ENCODE data around the gene TAMM41. TPM values are rescaled to one million over a fixed set of nuclear protein-coding genes. Genes with fewer than 3 reads are reported as not detected.
A peak's percentile ranks its signal among the peaks of the same experiment; 100 is the strongest.
"Not testable (repeated sequence)": the region's sequence is repeated elsewhere in the genome, so short reads cannot be mapped to it uniquely, and the experiment has no call there.

The TAMM41 gene
- 10 to 100 TPM; 10.8 to 12.3 TPM for polyA plus RNA-seq

GRCh38 chr3:11846281-11847266 lies at the start of gene TAMM41:
TAMM41 (minus strand) TSS chr3:11846885; CDS start chr3:11846636, 249 bp downstream.
- peak within 1 kb of the TSS; percentile 91 for H3K27ac ChIP-seq (ENCODE audit: low read depth in 2 of 2, low read length in 1 of 2)
- H3K9me3 ChIP-seq (ENCODE audit: control insufficient read depth in 2 of 2, insufficient read depth in 1 of 2, low read depth in 1 of 2, low read length in 1 of 2): peaks cover 0 to 2% of the 10 kb centered on the region in 2 donors
- H3K27me3 ChIP-seq (ENCODE audit: control insufficient read depth in 1 of 2, insufficient read depth in 2 of 2, low read length in 2 of 2): no peaks in the 10 kb centered on the region
- WGBS, 2 donors: 1% methylated on average over 65 to 71 of the region's 71 CpGs
- peak within 1 kb of the TSS; percentile 98 to 99 for H3K4me3 ChIP-seq (ENCODE audit: low read depth in 1 of 2, low read length in 2 of 2)
- H3K4me1 ChIP-seq (ENCODE audit: control insufficient read depth in 2 of 2, insufficient read depth in 2 of 2, low read length in 1 of 2): peaks cover 0 to 2% of the 10 kb centered on the region in 2 donors
- H3K36me3 ChIP-seq (ENCODE audit: control insufficient read depth in 2 of 2, insufficient read depth in 2 of 2, low read length in 1 of 2): peaks cover 0 to 8% of the 10 kb centered on the region in 2 donors

- Histone ChIP-seq H3K4me1 (ENCODE audit: control insufficient read depth in 2 of 2, insufficient read depth in 2 of 2, low read length in 1 of 2) (no peaks in the 10 kb centered on the region), H3K9me3 (ENCODE audit: control insufficient read depth in 2 of 2, insufficient read depth in 1 of 2, low read depth in 1 of 2, low read length in 1 of 2) (no peaks in the 10 kb centered on the region), H3K36me3 (ENCODE audit: control insufficient read depth in 2 of 2, insufficient read depth in 2 of 2, low read length in 1 of 2) (no peaks in the 10 kb centered on the region), H3K27me3 (ENCODE audit: control insufficient read depth in 1 of 2, insufficient read depth in 2 of 2, low read length in 2 of 2) (no peaks in the 10 kb centered on the region), H3K4me3 (ENCODE audit: low read depth in 1 of 2, low read length in 2 of 2) (no peak overlapping the region), H3K27ac (ENCODE audit: low read depth in 2 of 2, low read length in 1 of 2) (no peak overlapping the region)
- 72 to 75% methylated on average over 5 of the region's 5 CpGs for WGBS, 2 donors
Observed at GRCh38 chr3:11878837-11879236, 32.2 kb upstream of the TAMM41 start.

GRCh38 chr3:11874707-11875106 lies 28.0 kb upstream of the TAMM41 start:
- H3K27ac ChIP-seq (ENCODE audit: low read depth in 2 of 2, low read length in 1 of 2); H3K4me1 ChIP-seq (ENCODE audit: control insufficient read depth in 2 of 2, insufficient read depth in 2 of 2, low read length in 1 of 2); H3K4me3 ChIP-seq (ENCODE audit: low read depth in 1 of 2, low read length in 2 of 2); H3K36me3 ChIP-seq (ENCODE audit: control insufficient read depth in 2 of 2, insufficient read depth in 2 of 2, low read length in 1 of 2); H3K9me3 ChIP-seq (ENCODE audit: control insufficient read depth in 2 of 2, insufficient read depth in 1 of 2, low read depth in 1 of 2, low read length in 1 of 2); H3K27me3 ChIP-seq (ENCODE audit: control insufficient read depth in 1 of 2, insufficient read depth in 2 of 2, low read length in 2 of 2): not testable (repeated sequence)
- 85 to 97% methylated on average over 1 of the region's 1 CpG for WGBS, 2 donors

- H3K9me3 ChIP-seq (ENCODE audit: control insufficient read depth in 2 of 2, insufficient read depth in 1 of 2, low read depth in 1 of 2, low read length in 1 of 2); H3K27me3 ChIP-seq (ENCODE audit: control insufficient read depth in 1 of 2, insufficient read depth in 2 of 2, low read length in 2 of 2); H3K27ac ChIP-seq (ENCODE audit: low read depth in 2 of 2, low read length in 1 of 2); H3K36me3 ChIP-seq (ENCODE audit: control insufficient read depth in 2 of 2, insufficient read depth in 2 of 2, low read length in 1 of 2); H3K4me3 ChIP-seq (ENCODE audit: low read depth in 1 of 2, low read length in 2 of 2); H3K4me1 ChIP-seq (ENCODE audit: control insufficient read depth in 2 of 2, insufficient read depth in 2 of 2, low read length in 1 of 2): not testable (repeated sequence)
- WGBS, 2 donors: 59 to 74% methylated on average over 1 of the region's 1 CpG
Observed at GRCh38 chr3:11863739-11864138, 17.1 kb upstream of the TAMM41 start.

GRCh38 chr3:11862584-11862983 lies 15.9 kb upstream of the TAMM41 start:
- not testable (repeated sequence) for H3K9me3 ChIP-seq (ENCODE audit: control insufficient read depth in 2 of 2, insufficient read depth in 1 of 2, low read depth in 1 of 2, low read length in 1 of 2); H3K27ac ChIP-seq (ENCODE audit: low read depth in 2 of 2, low read length in 1 of 2); H3K4me1 ChIP-seq (ENCODE audit: control insufficient read depth in 2 of 2, insufficient read depth in 2 of 2, low read length in 1 of 2); H3K4me3 ChIP-seq (ENCODE audit: low read depth in 1 of 2, low read length in 2 of 2); H3K27me3 ChIP-seq (ENCODE audit: control insufficient read depth in 1 of 2, insufficient read depth in 2 of 2, low read length in 2 of 2); H3K36me3 ChIP-seq (ENCODE audit: control insufficient read depth in 2 of 2, insufficient read depth in 2 of 2, low read length in 1 of 2)
- WGBS, 2 donors: 88 to 89% methylated on average over 2 of the region's 2 CpGs

- WGBS, 2 donors: 88% methylated on average over 4 to 5 of the region's 6 CpGs
- H3K4me3 ChIP-seq (ENCODE audit: low read depth in 1 of 2, low read length in 2 of 2); H3K27me3 ChIP-seq (ENCODE audit: control insufficient read depth in 1 of 2, insufficient read depth in 2 of 2, low read length in 2 of 2); H3K4me1 ChIP-seq (ENCODE audit: control insufficient read depth in 2 of 2, insufficient read depth in 2 of 2, low read length in 1 of 2); H3K9me3 ChIP-seq (ENCODE audit: control insufficient read depth in 2 of 2, insufficient read depth in 1 of 2, low read depth in 1 of 2, low read length in 1 of 2); H3K36me3 ChIP-seq (ENCODE audit: control insufficient read depth in 2 of 2, insufficient read depth in 2 of 2, low read length in 1 of 2); H3K27ac ChIP-seq (ENCODE audit: low read depth in 2 of 2, low read length in 1 of 2): not testable (repeated sequence)
Observed at GRCh38 chr3:11862145-11862544, 15.5 kb upstream of the TAMM41 start.

GRCh38 chr3:11860213-11860612 lies 13.5 kb upstream of the TAMM41 start:
- not testable (repeated sequence) for H3K4me3 ChIP-seq (ENCODE audit: low read depth in 1 of 2, low read length in 2 of 2)

GRCh38 chr3:11853450-11853849 lies 6.8 kb upstream of the TAMM41 start:
- Histone ChIP-seq H3K27ac (ENCODE audit: low read depth in 2 of 2, low read length in 1 of 2) (no peak overlapping the region), H3K27me3 (ENCODE audit: control insufficient read depth in 1 of 2, insufficient read depth in 2 of 2, low read length in 2 of 2) (no peaks in the 10 kb centered on the region), H3K4me3 (ENCODE audit: low read depth in 1 of 2, low read length in 2 of 2) (no peak overlapping the region), H3K9me3 (ENCODE audit: control insufficient read depth in 2 of 2, insufficient read depth in 1 of 2, low read depth in 1 of 2, low read length in 1 of 2) (no peaks in the 10 kb centered on the region), H3K36me3 (ENCODE audit: control insufficient read depth in 2 of 2, insufficient read depth in 2 of 2, low read length in 1 of 2) (no peaks in the 10 kb centered on the region), H3K4me1 (ENCODE audit: control insufficient read depth in 2 of 2, insufficient read depth in 2 of 2, low read length in 1 of 2) (no peaks in the 10 kb centered on the region)
- WGBS, 2 donors: 53 to 66% methylated on average over 5 of the region's 5 CpGs

More at GRCh38 chr3:11860213-11860612, 13.5 kb upstream of the TAMM41 start:
- not testable (repeated sequence) for H3K27ac ChIP-seq (ENCODE audit: low read depth in 2 of 2, low read length in 1 of 2); H3K4me1 ChIP-seq (ENCODE audit: control insufficient read depth in 2 of 2, insufficient read depth in 2 of 2, low read length in 1 of 2); H3K9me3 ChIP-seq (ENCODE audit: control insufficient read depth in 2 of 2, insufficient read depth in 1 of 2, low read depth in 1 of 2, low read length in 1 of 2); H3K27me3 ChIP-seq (ENCODE audit: control insufficient read depth in 1 of 2, insufficient read depth in 2 of 2, low read length in 2 of 2); H3K36me3 ChIP-seq (ENCODE audit: control insufficient read depth in 2 of 2, insufficient read depth in 2 of 2, low read length in 1 of 2)
- 0 to 38% methylated on average over 1 of the region's 1 CpG for WGBS, 2 donors

- Histone ChIP-seq H3K9me3 (ENCODE audit: control insufficient read depth in 2 of 2, insufficient read depth in 1 of 2, low read depth in 1 of 2, low read length in 1 of 2) (peaks cover 0 to 2% of the 10 kb centered on the region in 2 donors), H3K27me3 (ENCODE audit: control insufficient read depth in 1 of 2, insufficient read depth in 2 of 2, low read length in 2 of 2) (no peaks in the 10 kb centered on the region), H3K36me3 (ENCODE audit: control insufficient read depth in 2 of 2, insufficient read depth in 2 of 2, low read length in 1 of 2) (no peaks in the 10 kb centered on the region), H3K4me3 (ENCODE audit: low read depth in 1 of 2, low read length in 2 of 2) (no peak overlapping the region), H3K27ac (ENCODE audit: low read depth in 2 of 2, low read length in 1 of 2) (no peak overlapping the region), H3K4me1 (ENCODE audit: control insufficient read depth in 2 of 2, insufficient read depth in 2 of 2, low read length in 1 of 2) (peaks cover 0 to 2% of the 10 kb centered on the region in 2 donors)
- 67 to 68% methylated on average over 4 of the region's 4 CpGs for WGBS, 2 donors
Observed at GRCh38 chr3:11850003-11850402, 3.3 kb upstream of the TAMM41 start.

- WGBS, 2 donors: 67 to 74% methylated on average over 1 of the region's 1 CpG
- no peaks in the 10 kb centered on the region for H3K27me3 ChIP-seq (ENCODE audit: control insufficient read depth in 1 of 2, insufficient read depth in 2 of 2, low read length in 2 of 2)
- H3K4me1 ChIP-seq (ENCODE audit: control insufficient read depth in 2 of 2, insufficient read depth in 2 of 2, low read length in 1 of 2): peaks cover 0 to 2% of the 10 kb centered on the region in 2 donors
- no peak overlapping the region for H3K4me3 ChIP-seq (ENCODE audit: low read depth in 1 of 2, low read length in 2 of 2)
- H3K36me3 ChIP-seq (ENCODE audit: control insufficient read depth in 2 of 2, insufficient read depth in 2 of 2, low read length in 1 of 2): peaks cover 0 to 4% of the 10 kb centered on the region in 2 donors
- peak overlapping the region in 1 of 2 donors; percentile 51 for H3K27ac ChIP-seq (ENCODE audit: low read depth in 2 of 2, low read length in 1 of 2)
- peaks cover 0 to 2% of the 10 kb centered on the region in 2 donors for H3K9me3 ChIP-seq (ENCODE audit: control insufficient read depth in 2 of 2, insufficient read depth in 1 of 2, low read depth in 1 of 2, low read length in 1 of 2)
Observed at GRCh38 chr3:11847607-11848006, 922 bp upstream of the TAMM41 start.

Data from esophagus (tissue), 2 donors.